Neutrophil (primary cell): ENCODE results near the gene LYPD6B.

ENCODE experiments used
- H3K27ac ChIP-seq: fragments of 200-600 bp; sonication (generic); 2 replicates; pipeline ENCODE4 v1.5.1; 2016; ENCODE audit warnings: mild to moderate bottlenecking, moderate library complexity
- H3K27me3 ChIP-seq: fragments of 200-600 bp; sonication (generic); 2 replicates; pipeline ENCODE4 v1.6.0; 2016; ENCODE audit warnings: mild to moderate bottlenecking
- H3K36me3 ChIP-seq: fragments of 200-600 bp; sonication (generic); 2 replicates; pipeline ENCODE4 v1.5.1; 2017
- H3K4me1 ChIP-seq, 2 experiments: fragments of 200-600 bp in 1 of 2; sonication (generic) in 1 of 2; 1 replicate in 1 of 2; 2 replicates in 1 of 2; pipeline versions ENCODE4 v1.5.1 to v1.6.1; 2013 to 2016; ENCODE audit warnings: low read depth in 1 of 2, low read length in 1 of 2, mild to moderate bottlenecking in 1 of 2, moderate library complexity in 1 of 2; ENCODE audit not compliant: control insufficient read depth in 1 of 2, insufficient read depth in 1 of 2
- H3K4me3 ChIP-seq, 2 experiments: fragments of 200-600 bp in 1 of 2; sonication (generic) in 1 of 2; 1 replicate in 1 of 2; 2 replicates in 1 of 2; pipeline ENCODE4 v1.5.1; 2013 to 2016; ENCODE audit warnings: low read depth in 1 of 2, low read length in 1 of 2, mild to moderate bottlenecking in 1 of 2, moderate library complexity in 1 of 2
- H3K9me3 ChIP-seq: fragments of 200-600 bp; sonication (generic); 2 replicates; pipeline ENCODE4 v1.5.1; 2016
- CTCF ChIP-seq: fragments of 200-600 bp; sonication (generic); IDR thresholded peaks from 2 replicates; pipeline ENCODE4 v1.5.1; 2016; ENCODE audit warnings: antibody characterized with exemption

The LYPD6B gene

GRCh38 chr2:149205143-149205542, 166.6 kb downstream of the LYPD6B start:
- Histone ChIP-seq H3K9me3 (no peaks in the 10 kb centered on the region), H3K4me1 (no peaks in the 10 kb centered on the region), H3K36me3 (no peaks in the 10 kb centered on the region), H3K27me3 (no peaks in the 10 kb centered on the region), H3K4me3 (no peak overlapping the region), H3K27ac (no peak overlapping the region)
- no peak for TF ChIP-seq CTCF

- no peak overlapping the region for H3K27ac ChIP-seq
- no peak for TF ChIP-seq CTCF
- no peaks in the 10 kb centered on the region for H3K36me3 ChIP-seq
- H3K4me3 ChIP-seq = no peak overlapping the region
- H3K9me3 ChIP-seq = no peaks in the 10 kb centered on the region
- peaks cover 4% of the 10 kb centered on the region for H3K27me3 ChIP-seq
- no peaks in the 10 kb centered on the region for H3K4me1 ChIP-seq
Observed at GRCh38 chr2:149213764-149214493, 175.4 kb downstream of the LYPD6B start.

- no peaks in the 10 kb centered on the region for H3K36me3 ChIP-seq
- no peak for TF ChIP-seq CTCF
- no peaks in the 10 kb centered on the region for H3K4me1 ChIP-seq
- no peaks in the 10 kb centered on the region for H3K9me3 ChIP-seq
- H3K27ac ChIP-seq = no peak overlapping the region
- H3K27me3 ChIP-seq = peaks cover 4% of the 10 kb centered on the region
- H3K4me3 ChIP-seq = no peak overlapping the region
Observed at GRCh38 chr2:149218497-149218896, 180.0 kb downstream of the LYPD6B start.

- Histone ChIP-seq H3K4me1 (no peaks in the 10 kb centered on the region), H3K9me3 (no peaks in the 10 kb centered on the region), H3K27ac (no peak overlapping the region), H3K36me3 (no peaks in the 10 kb centered on the region), H3K27me3 (peaks cover 4% of the 10 kb centered on the region), H3K4me3 (no peak overlapping the region)
- TF ChIP-seq CTCF = no peak
Observed at GRCh38 chr2:149219856-149220255, 181.4 kb downstream of the LYPD6B start.

- no peaks in the 10 kb centered on the region for H3K4me1 ChIP-seq
- H3K27me3 ChIP-seq = peaks cover 4% of the 10 kb centered on the region
- H3K4me3 ChIP-seq = no peak overlapping the region
- no peaks in the 10 kb centered on the region for H3K9me3 ChIP-seq
- H3K27ac ChIP-seq = no peak overlapping the region
- no peaks in the 10 kb centered on the region for H3K36me3 ChIP-seq
- TF ChIP-seq CTCF = no peak
Observed at GRCh38 chr2:149221002-149221401, 182.5 kb downstream of the LYPD6B start.
